HL-60 (cell line): ENCODE data around the gene PPIL3.

Experiments used
- DNase-seq, 2 experiments: peaks; one replicate each; pipeline ENCODE4 v3.0.0-alpha.2; 2010 to 2020; ENCODE audit warnings: low read depth in 1 of 2, low spot score in 1 of 2
- H3K27ac ChIP-seq: fragments of 250-450 bp; sonication (Bioruptor Pico); replicated peaks from 2 replicates; pipeline ENCODE4 v1.5.1; 2020; ENCODE audit warnings: mild to moderate bottlenecking, moderate library complexity
- H3K27me3 ChIP-seq: fragments of 250-450 bp; sonication (Bioruptor Pico); 2 replicates; pipeline ENCODE4 v1.5.1; 2021; ENCODE audit warnings: mild to moderate bottlenecking, moderate library complexity; ENCODE audit not compliant: insufficient read depth, poor library complexity, severe bottlenecking
- H3K4me3 ChIP-seq: replicated peaks from 2 replicates; pipeline ENCODE4 v1.5.1; 2011; ENCODE audit warnings: mild to moderate bottlenecking, control low read depth, low read length; ENCODE audit not compliant: insufficient read depth
- GABPA ChIP-seq: IDR thresholded peaks from 2 replicates; pipeline ENCODE4 v1.6.1; 2012; ENCODE audit warnings: low read depth
- POLR2AphosphoS5 ChIP-seq: IDR thresholded peaks from 2 replicates; pipeline ENCODE4 v1.6.1; 2012; ENCODE audit warnings: low read depth
- REST ChIP-seq: IDR thresholded peaks from 2 replicates; pipeline ENCODE4 v1.6.1; 2012; ENCODE audit warnings: low read depth; ENCODE audit not compliant: insufficient replicate concordance
- SPI1 ChIP-seq: IDR thresholded peaks from 2 replicates; pipeline ENCODE4 v1.6.1; 2012; ENCODE audit warnings: low read depth, mild to moderate bottlenecking, borderline replicate concordance
- TF ChIP-seq, protein P1 (sequence below): IDR thresholded peaks from one replicate; pipeline ENCODE4 v1.5.1; 2011; ENCODE audit warnings: low read length, control low read depth, inconsistent platforms; ENCODE audit not compliant: insufficient read depth

PPIL3 gene

DNA sequence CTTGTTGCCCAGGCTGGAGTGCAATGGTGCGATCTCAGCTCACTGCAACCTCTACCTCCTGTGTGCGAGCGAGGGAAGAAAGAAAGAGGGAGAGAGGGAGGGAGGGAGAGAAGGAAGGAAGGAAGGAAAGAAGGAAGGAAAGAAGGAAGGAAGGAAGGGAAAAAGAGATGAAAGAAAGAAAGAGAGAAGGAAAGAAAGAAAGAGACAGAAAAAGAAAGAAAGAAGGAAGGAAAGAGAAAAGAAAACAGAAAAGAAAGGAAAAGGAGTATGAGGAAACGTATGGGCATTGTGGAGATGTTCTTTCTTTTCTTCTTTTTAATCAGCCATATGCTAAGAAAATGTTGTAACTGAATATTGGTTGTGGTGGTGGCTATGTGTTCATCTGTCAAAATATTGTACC is 40.9 kb downstream of the PPIL3 start:
- no peak overlapping the region for H3K27ac ChIP-seq
- no peak overlapping the region for H3K4me3 ChIP-seq
- TF ChIP-seq GABPA, result no peak
- TF ChIP-seq POLR2AphosphoS5, result no peak
- TF ChIP-seq SPI1, result no peak
- TF ChIP-seq, protein P1, sequence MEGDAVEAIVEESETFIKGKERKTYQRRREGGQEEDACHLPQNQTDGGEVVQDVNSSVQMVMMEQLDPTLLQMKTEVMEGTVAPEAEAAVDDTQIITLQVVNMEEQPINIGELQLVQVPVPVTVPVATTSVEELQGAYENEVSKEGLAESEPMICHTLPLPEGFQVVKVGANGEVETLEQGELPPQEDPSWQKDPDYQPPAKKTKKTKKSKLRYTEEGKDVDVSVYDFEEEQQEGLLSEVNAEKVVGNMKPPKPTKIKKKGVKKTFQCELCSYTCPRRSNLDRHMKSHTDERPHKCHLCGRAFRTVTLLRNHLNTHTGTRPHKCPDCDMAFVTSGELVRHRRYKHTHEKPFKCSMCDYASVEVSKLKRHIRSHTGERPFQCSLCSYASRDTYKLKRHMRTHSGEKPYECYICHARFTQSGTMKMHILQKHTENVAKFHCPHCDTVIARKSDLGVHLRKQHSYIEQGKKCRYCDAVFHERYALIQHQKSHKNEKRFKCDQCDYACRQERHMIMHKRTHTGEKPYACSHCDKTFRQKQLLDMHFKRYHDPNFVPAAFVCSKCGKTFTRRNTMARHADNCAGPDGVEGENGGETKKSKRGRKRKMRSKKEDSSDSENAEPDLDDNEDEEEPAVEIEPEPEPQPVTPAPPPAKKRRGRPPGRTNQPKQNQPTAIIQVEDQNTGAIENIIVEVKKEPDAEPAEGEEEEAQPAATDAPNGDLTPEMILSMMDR, result no peak
- TF ChIP-seq REST, result no peak
- no peaks in the 10 kb centered on the region for H3K27me3 ChIP-seq
- DNase-seq, result no peak

GRCh38 chr2:200847269-200847668 is 41.6 kb downstream of the PPIL3 start:
- no peaks in the 10 kb centered on the region for H3K27me3 ChIP-seq
- no peak for DNase-seq

DNA sequence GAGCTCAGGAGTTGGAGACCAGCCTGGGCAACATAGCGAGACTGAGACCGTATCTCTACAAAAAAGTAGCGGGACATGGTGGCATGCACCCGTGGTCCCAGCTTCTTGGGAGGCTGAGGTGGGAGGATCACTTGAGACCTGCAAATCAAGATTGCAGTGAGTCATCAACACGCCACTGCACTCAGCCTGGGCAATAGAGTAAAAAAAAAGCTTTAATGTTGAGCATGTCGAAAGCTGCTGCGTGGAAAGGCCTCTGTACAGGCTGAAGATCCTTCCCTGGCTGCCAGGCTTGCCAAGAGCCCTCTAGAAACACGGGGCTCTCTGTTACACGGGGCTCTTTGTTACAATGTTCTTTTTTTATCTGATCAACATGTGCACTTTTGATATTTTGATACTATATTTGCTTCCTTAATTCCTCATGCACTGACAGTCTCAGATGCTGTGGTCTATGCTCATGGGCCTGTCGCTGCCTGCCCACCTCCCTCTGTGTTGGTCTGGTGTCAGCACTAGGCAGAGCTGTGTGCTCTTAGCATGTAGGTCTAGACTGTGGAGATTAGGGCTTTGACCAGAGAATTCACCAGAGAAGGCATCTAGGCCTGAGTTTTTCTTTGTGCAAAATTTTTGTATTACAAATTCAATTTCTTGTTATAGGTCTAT is 43.1 kb downstream of the PPIL3 start:
- no peak overlapping the region for H3K27ac ChIP-seq
- no peak for DNase-seq
- no peak for TF ChIP-seq POLR2AphosphoS5

More at GRCh38 chr2:200847269-200847668, 41.6 kb downstream of the PPIL3 start:
- TF ChIP-seq, protein P1, result no peak
- no peak for TF ChIP-seq REST
- TF ChIP-seq POLR2AphosphoS5, result no peak
- TF ChIP-seq SPI1, result no peak
- TF ChIP-seq GABPA, result no peak
- H3K27ac ChIP-seq, result no peak overlapping the region
- no peak overlapping the region for H3K4me3 ChIP-seq

DNA sequence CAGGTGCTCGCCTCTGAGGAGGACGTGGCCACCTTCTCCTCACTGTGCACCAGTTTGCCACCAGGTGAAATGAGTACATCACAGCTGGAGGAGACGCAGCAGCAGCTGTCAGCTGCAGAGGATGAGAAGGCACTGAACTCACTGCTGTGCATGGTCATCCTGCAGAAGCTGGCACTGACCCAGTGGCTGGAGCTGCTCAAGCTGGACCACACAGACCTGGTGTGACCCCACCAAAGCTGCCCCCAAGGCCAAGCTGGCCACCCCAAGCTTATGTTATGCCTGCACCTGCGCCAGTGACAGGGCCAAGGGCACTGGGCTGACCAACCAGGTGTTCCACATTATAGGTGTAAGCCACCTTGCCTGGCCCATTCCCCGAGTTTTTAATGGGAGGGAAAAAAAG is 43.7 kb downstream of the PPIL3 start:
- no peak for DNase-seq
- no peak overlapping the region for H3K27ac ChIP-seq
- TF ChIP-seq REST (no peak), GABPA (no peak), POLR2AphosphoS5 (no peak), SPI1 (no peak)
- TF ChIP-seq, protein P1, result no peak
- no peak overlapping the region for H3K4me3 ChIP-seq
- no peaks in the 10 kb centered on the region for H3K27me3 ChIP-seq

More for the DNA sequence above, 43.1 kb downstream of the PPIL3 start:
- Histone ChIP-seq H3K27me3 (no peaks in the 10 kb centered on the region), H3K4me3 (no peak overlapping the region)
